SH-SY5Y (cell line): Measurements from ENCODE around the gene SIK3.

ENCODE experiments used
- GATA2 ChIP-seq: IDR thresholded peaks from 2 replicates; pipeline ENCODE4 v1.6.1; 2011; ENCODE audit warnings: mild to moderate bottlenecking, low read depth, low read length
- GATA3 ChIP-seq: IDR thresholded peaks from 2 replicates; pipeline ENCODE4 v1.6.1; 2011; ENCODE audit warnings: low read depth, mild to moderate bottlenecking, low read length, moderate library complexity

- TF ChIP-seq GATA3 (no peak), GATA2 (no peak)
These were observed 81.5 kb downstream of the SIK3 start for GRCh38 chr11:117016747-117017146.
